ENCODE data around the gene HTR7. TPM values are rescaled to one million over a fixed set of nuclear protein-coding genes. Genes with fewer than 3 reads are reported as not detected.

HTR7 gene
- total and polyA plus RNA-seq, 9 of the 15 experiments (the other 6 are each of a cell fraction or from before 2014, with no cell fraction given): 0.07 to 0.33 (median 0.18) TPM

DNA sequence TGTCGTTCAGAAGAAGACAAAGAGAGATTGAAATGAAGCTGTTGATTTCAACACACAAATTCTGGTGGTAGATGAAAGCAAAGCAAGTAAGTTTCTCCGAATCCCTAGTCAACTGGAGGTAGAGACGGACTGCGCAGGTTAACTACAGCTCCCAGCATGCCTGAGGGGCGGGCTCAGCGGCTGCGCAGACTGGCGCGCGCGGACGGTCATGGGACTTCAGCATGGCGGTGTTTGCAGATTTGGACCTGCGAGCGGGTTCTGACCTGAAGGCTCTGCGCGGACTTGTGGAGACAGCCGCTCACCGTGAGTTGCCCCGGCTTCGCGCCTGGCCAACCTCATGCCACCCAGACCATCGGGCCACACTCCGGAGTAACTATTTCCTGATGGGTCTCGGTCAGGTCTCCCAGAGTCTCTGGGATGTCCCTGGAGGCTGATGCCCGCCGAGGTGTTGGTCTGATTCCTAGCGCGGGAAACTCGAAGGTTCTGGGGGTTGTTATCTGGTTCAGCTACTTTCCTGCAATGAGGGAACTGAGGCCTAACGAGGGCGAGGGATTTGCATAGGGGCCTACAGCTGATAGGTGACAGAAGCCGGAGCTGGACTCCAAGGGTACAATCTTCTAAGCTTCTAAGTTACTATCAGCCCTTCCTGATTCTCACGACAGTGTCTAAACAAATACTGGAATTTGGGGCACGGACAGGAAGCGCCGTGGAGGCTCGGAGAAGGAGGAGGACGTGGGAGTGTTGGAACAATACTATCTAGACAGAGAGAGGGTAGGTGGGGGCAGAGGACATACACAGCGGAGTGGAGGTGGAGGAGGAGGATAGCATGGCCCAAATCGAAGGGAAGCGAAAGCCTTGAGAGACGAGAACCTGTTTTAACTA, 14.2 kb upstream of the HTR7 start, which contains the start of gene RPP30 (continued):
- TF ChIP-seq, protein P1, sequence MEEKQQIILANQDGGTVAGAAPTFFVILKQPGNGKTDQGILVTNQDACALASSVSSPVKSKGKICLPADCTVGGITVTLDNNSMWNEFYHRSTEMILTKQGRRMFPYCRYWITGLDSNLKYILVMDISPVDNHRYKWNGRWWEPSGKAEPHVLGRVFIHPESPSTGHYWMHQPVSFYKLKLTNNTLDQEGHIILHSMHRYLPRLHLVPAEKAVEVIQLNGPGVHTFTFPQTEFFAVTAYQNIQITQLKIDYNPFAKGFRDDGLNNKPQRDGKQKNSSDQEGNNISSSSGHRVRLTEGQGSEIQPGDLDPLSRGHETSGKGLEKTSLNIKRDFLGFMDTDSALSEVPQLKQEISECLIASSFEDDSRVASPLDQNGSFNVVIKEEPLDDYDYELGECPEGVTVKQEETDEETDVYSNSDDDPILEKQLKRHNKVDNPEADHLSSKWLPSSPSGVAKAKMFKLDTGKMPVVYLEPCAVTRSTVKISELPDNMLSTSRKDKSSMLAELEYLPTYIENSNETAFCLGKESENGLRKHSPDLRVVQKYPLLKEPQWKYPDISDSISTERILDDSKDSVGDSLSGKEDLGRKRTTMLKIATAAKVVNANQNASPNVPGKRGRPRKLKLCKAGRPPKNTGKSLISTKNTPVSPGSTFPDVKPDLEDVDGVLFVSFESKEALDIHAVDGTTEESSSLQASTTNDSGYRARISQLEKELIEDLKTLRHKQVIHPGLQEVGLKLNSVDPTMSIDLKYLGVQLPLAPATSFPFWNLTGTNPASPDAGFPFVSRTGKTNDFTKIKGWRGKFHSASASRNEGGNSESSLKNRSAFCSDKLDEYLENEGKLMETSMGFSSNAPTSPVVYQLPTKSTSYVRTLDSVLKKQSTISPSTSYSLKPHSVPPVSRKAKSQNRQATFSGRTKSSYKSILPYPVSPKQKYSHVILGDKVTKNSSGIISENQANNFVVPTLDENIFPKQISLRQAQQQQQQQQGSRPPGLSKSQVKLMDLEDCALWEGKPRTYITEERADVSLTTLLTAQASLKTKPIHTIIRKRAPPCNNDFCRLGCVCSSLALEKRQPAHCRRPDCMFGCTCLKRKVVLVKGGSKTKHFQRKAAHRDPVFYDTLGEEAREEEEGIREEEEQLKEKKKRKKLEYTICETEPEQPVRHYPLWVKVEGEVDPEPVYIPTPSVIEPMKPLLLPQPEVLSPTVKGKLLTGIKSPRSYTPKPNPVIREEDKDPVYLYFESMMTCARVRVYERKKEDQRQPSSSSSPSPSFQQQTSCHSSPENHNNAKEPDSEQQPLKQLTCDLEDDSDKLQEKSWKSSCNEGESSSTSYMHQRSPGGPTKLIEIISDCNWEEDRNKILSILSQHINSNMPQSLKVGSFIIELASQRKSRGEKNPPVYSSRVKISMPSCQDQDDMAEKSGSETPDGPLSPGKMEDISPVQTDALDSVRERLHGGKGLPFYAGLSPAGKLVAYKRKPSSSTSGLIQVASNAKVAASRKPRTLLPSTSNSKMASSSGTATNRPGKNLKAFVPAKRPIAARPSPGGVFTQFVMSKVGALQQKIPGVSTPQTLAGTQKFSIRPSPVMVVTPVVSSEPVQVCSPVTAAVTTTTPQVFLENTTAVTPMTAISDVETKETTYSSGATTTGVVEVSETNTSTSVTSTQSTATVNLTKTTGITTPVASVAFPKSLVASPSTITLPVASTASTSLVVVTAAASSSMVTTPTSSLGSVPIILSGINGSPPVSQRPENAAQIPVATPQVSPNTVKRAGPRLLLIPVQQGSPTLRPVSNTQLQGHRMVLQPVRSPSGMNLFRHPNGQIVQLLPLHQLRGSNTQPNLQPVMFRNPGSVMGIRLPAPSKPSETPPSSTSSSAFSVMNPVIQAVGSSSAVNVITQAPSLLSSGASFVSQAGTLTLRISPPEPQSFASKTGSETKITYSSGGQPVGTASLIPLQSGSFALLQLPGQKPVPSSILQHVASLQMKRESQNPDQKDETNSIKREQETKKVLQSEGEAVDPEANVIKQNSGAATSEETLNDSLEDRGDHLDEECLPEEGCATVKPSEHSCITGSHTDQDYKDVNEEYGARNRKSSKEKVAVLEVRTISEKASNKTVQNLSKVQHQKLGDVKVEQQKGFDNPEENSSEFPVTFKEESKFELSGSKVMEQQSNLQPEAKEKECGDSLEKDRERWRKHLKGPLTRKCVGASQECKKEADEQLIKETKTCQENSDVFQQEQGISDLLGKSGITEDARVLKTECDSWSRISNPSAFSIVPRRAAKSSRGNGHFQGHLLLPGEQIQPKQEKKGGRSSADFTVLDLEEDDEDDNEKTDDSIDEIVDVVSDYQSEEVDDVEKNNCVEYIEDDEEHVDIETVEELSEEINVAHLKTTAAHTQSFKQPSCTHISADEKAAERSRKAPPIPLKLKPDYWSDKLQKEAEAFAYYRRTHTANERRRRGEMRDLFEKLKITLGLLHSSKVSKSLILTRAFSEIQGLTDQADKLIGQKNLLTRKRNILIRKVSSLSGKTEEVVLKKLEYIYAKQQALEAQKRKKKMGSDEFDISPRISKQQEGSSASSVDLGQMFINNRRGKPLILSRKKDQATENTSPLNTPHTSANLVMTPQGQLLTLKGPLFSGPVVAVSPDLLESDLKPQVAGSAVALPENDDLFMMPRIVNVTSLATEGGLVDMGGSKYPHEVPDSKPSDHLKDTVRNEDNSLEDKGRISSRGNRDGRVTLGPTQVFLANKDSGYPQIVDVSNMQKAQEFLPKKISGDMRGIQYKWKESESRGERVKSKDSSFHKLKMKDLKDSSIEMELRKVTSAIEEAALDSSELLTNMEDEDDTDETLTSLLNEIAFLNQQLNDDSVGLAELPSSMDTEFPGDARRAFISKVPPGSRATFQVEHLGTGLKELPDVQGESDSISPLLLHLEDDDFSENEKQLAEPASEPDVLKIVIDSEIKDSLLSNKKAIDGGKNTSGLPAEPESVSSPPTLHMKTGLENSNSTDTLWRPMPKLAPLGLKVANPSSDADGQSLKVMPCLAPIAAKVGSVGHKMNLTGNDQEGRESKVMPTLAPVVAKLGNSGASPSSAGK (IDR thresholded peaks at IDR 0.05): peak; percentile 27; the same call in 1 of the 2 replicates
- TF ChIP-seq SRSF1 (IDR thresholded peaks at IDR 0.05; ENCODE audit: low read depth, low read length): no peak
- peak; percentile 81 for TF ChIP-seq RBFOX2 (IDR thresholded peaks at IDR 0.05; ENCODE audit: low read depth, low read length)
- no peak for TF ChIP-seq NR3C1 (CRISPR knock-in tag; IDR thresholded peaks at IDR 0.05)
- no peak for TF ChIP-seq ZNF23 (CRISPR knock-in tag; IDR thresholded peaks at IDR 0.05)
- TF ChIP-seq, protein P2, sequence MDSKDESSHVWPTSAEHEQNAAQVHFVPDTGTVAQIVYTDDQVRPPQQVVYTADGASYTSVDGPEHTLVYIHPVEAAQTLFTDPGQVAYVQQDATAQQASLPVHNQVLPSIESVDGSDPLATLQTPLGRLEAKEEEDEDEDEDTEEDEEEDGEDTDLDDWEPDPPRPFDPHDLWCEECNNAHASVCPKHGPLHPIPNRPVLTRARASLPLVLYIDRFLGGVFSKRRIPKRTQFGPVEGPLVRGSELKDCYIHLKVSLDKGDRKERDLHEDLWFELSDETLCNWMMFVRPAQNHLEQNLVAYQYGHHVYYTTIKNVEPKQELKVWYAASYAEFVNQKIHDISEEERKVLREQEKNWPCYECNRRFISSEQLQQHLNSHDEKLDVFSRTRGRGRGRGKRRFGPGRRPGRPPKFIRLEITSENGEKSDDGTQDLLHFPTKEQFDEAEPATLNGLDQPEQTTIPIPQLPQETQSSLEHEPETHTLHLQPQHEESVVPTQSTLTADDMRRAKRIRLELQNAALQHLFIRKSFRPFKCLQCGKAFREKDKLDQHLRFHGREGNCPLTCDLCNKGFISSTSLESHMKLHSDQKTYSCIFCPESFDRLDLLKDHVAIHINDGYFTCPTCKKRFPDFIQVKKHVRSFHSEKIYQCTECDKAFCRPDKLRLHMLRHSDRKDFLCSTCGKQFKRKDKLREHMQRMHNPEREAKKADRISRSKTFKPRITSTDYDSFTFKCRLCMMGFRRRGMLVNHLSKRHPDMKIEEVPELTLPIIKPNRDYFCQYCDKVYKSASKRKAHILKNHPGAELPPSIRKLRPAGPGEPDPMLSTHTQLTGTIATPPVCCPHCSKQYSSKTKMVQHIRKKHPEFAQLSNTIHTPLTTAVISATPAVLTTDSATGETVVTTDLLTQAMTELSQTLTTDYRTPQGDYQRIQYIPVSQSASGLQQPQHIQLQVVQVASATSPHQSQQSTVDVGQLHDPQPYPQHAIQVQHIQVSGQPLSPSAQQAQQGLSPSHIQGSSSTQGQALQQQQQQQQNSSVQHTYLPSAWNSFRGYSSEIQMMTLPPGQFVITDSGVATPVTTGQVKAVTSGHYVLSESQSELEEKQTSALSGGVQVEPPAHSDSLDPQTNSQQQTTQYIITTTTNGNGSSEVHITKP (IDR thresholded peaks at IDR 0.05; ENCODE audit: partially characterized antibody): no peak
- TF ChIP-seq SRSF3 (IDR thresholded peaks at IDR 0.05; ENCODE audit: insufficient read depth, low read length): no peak
- TF ChIP-seq NFIX (CRISPR knock-in tag; IDR thresholded peaks at IDR 0.05; ENCODE audit: low read depth): no peak
- TF ChIP-seq ZNF41 (CRISPR knock-in tag; conservative IDR thresholded peaks at IDR 0.05): no peak
- TF ChIP-seq L3MBTL2 (IDR thresholded peaks at IDR 0.05): peak; percentile 49; the same call in 1 of the 2 replicates
- TF ChIP-seq, protein P3, sequence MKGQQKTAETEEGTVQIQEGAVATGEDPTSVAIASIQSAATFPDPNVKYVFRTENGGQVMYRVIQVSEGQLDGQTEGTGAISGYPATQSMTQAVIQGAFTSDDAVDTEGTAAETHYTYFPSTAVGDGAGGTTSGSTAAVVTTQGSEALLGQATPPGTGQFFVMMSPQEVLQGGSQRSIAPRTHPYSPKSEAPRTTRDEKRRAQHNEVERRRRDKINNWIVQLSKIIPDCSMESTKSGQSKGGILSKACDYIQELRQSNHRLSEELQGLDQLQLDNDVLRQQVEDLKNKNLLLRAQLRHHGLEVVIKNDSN (CRISPR knock-in tag; IDR thresholded peaks at IDR 0.05): peak; percentile 46; the same call in 1 of the 2 replicates

All from K562 (cell line).